ENCODE data around the gene PARD3B.

PARD3B gene

GRCh38 chr2:204770735-204771134, 225.5 kb downstream of the PARD3B start:
- DNase-seq (ENCODE audit: low spot score): no peak

DNA sequence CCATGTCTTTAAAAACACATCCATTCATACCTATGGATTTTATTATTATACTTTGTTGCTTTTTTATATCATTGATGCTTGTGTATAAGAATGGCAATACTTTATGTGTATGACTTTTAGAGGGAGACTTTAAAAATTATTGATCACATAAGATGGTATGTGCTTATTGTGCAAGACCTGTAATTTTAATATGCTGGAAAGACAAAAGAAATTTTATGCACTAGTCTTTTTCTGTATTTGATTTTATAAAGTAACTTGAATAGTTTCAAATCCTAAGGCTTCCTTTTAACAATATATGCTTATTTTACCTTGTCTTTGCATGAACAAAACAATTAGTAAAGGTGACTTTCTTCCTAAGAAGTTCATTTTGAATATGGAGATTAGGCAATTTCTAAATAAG, 226.4 kb downstream of the PARD3B start:
- no peak for DNase-seq (ENCODE audit: low spot score)

DNA sequence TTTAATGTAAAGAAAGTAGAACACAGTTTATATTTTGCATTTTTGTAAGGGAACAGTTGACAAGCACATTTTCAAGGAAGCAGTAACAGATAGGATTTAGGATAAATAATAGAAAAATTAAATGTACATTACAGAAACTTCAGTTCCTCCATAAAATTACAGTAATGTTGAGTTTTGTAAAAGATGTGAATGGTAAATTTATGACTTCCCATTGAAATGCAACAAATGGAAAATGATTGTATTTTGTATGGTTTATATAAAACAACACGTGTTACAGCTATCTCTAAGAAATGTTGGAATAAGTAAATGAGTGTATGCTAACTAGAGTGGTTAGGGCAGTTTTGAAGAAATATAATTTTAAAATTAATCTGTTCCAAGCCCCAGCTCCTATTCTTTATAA, 227.3 kb downstream of the PARD3B start:
- DNase-seq (ENCODE audit: low spot score): no peak

DNA sequence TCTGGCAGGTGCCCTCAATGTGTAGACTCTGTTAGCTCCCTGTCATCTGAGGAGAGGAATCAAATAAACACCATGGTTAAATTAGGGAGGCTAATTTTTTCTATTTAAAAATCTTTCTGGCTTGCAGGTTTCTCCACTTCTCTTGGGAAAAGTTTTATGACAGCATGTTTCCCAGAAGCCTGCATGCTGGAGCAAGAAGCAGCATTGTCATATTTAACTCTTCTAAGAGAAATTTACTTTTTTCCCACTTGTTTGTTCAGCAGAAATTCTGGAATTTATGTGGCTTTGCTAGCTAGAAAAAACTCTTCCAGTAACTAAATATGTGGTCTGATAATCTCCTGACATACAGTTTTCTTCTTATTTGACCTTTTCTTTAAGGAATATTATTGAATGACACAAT, 230.5 kb downstream of the PARD3B start:
- DNase-seq (ENCODE audit: low spot score): no peak

- DNase-seq (ENCODE audit: low spot score): no peak
Observed at GRCh38 chr2:204776781-204777559, 231.7 kb downstream of the PARD3B start.

DNA sequence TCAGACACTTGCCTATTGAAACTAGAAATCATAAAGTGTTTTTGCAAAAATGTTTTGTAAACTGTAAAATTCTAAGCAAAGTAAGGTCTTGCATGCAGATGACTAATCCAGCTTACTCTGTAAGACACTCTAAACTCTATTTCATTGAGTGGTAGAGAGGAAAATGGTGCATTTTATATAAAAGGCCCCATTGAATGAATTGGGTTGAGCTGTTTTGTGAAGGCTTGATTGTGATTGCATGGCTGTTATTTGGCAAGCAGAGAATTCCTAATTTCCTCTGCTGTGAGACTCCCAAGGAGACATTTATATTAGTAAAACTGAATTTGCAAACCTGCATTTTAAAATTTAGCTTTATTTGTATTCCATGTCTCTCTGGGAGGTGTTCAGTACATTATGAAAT, 234.5 kb downstream of the PARD3B start:
- DNase-seq (ENCODE audit: low spot score): no peak

DNA sequence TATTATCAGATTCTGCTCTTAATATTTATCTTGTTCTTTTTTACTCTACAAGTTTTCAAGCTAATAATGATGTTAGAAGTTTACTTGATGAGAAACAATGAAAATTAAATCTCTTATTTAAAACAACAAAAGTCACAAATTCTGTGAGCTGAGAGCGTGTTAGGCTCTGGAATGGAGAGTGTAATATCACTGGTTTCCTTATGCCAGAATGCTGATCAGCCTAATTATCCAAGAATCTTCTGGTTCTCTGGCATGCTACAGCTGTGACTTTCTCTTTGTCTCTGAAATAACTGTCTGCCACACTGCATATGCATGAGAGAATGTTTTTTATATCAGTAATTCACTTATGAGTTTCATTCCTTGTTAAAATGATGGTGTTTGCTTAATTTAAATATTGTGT, 236.7 kb downstream of the PARD3B start:
- DNase-seq (ENCODE audit: low spot score): no peak

- no peak for DNase-seq (ENCODE audit: low spot score)
Observed at GRCh38 chr2:204790076-204790475, 244.8 kb downstream of the PARD3B start.

- DNase-seq (ENCODE audit: low spot score): no peak
Observed at GRCh38 chr2:204791230-204791629, 246.0 kb downstream of the PARD3B start.

GRCh38 chr2:204794624-204795023, 249.3 kb downstream of the PARD3B start:
- DNase-seq (ENCODE audit: low spot score): no peak

GRCh38 chr2:204795156-204795555, 249.9 kb downstream of the PARD3B start:
- no peak for DNase-seq (ENCODE audit: low spot score)

DNA sequence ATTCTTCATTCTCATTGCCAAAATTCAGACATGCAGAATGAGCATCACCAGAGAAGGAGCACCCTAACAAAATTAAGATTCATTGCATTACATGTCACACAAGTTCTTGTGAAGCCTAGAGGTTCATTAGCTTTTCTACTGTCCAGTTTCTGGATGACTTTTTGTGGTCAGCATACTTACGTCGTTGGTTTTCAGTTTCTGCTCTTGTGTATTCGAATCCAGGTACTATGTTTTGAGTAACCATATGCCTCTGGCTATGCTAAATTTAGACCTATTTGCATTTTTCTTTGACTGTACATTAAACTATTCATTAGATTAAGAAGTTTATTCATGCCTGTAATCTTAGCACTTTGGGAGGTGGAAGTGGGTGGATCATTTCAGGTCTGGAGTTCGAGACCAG, 251.3 kb downstream of the PARD3B start:
- DNase-seq (ENCODE audit: low spot score): no peak

GRCh38 chr2:204799791-204800190, 254.5 kb downstream of the PARD3B start:
- no peak for DNase-seq (ENCODE audit: low spot score)

- no peak for DNase-seq (ENCODE audit: low spot score)
Observed at GRCh38 chr2:204808494-204808893, 263.2 kb downstream of the PARD3B start.

DNA sequence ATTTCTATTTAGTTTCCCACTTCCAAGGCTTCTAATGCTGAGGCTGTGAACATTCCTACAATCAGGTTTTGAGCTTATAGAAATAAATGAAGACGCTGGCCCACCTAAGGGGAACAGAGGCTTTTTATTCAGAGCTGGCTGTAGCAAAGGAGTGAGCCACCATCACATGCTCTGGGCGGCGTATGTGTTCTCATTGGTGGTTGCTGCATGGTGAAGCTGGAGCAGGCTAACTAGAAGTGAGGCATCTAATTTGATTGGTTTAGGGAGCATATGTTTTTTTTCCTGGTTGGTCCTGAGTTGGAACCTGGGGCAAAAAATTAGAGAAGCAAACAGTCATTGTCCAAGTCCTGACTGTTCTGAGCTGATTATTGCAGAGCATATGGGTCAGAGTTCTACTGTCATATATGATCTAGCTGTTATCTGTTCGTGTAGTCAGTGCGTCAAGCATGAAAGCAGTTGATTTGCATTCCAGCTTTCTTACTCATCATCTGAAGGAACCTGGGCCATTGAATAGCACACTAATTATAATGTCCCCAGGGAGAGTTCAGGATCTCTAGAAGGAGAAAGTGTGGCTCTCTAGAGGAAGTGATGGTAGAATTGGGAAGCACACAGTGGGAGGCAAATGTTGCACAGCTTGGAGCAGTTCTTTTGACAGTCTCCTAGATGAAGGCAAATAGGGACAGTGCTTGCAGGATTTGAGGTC, 279.6 kb downstream of the PARD3B start:
- DNase-seq (ENCODE audit: low spot score): no peak

GRCh38 chr2:204825681-204826080, 280.4 kb downstream of the PARD3B start:
- no peak for DNase-seq (ENCODE audit: low spot score)

- no peak for DNase-seq (ENCODE audit: low spot score)
Observed at GRCh38 chr2:204827701-204828590, 282.7 kb downstream of the PARD3B start.

DNA sequence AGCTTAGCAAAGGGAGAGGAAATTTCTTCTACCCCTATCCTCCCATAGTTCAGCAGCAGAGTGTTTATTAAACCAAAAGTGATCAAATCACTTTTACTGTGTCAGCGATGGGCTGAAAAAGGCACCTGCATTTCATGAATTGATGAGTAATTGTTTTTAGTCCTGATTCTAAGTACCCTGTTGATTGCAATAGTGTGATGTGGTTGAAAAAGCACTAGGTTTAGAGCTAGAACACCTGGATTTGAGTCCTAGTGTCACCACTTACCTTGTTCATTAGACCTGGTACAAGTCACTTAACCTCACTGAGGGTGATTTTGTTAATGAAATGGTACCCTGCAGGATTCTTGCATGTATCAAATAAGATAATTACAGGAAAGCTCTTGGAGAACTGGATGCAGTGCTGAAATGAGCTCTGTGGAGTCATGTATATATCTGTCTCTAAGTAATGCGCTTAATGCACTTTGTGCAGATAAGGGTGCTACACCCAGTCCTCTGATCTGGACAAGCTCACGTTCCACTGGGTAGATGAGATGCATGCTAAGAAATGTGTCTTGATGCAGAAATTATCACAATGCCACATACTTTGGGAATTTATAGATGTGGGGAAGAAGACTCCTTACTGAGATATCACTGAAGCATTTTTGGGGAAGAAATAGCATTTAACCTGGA, 289.6 kb downstream of the PARD3B start:
- no peak for DNase-seq (ENCODE audit: low spot score)

GRCh38 chr2:204835786-204836185, 290.5 kb downstream of the PARD3B start:
- no peak for DNase-seq (ENCODE audit: low spot score)

GRCh38 chr2:204840504-204840903, 295.2 kb downstream of the PARD3B start:
- no peak for DNase-seq (ENCODE audit: low spot score)

DNA sequence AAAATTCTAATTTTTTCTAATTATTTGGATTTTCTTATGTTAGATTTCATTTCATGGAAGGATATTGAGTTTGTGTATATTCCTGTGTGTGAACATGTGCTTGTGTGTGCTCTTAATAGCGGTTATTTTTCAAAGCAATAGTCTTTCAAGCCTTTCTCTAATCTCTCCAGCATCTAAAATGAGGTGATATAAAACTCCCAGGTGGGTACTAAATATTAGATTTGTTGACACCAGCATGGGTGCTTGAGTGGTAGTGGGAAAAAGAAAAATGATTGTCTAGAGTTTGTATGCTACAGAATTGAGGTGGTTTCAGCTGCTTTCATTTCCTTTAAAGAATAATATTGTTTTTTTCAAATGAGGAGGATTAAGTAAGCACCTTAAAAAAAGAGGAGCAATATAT, 296.8 kb downstream of the PARD3B start:
- DNase-seq (ENCODE audit: low spot score): no peak

All from CD4-positive, alpha-beta T cell treated with Interleukin-6 at 100 ng/mL for 8 hours (primary cell).